Kidney glomerular epithelial cell (primary cell): ENCODE measurements around the gene ALDH4A1.
"Not testable (repeated sequence)": the region's sequence is repeated elsewhere in the genome, so short reads cannot be mapped to it uniquely, and the experiment has no call there.

Experiments used
- DNase-seq: peaks from one replicate; lab custom pipeline; 2025; lab: John Stamatoyannopoulos, UW

ALDH4A1 gene

DNA sequence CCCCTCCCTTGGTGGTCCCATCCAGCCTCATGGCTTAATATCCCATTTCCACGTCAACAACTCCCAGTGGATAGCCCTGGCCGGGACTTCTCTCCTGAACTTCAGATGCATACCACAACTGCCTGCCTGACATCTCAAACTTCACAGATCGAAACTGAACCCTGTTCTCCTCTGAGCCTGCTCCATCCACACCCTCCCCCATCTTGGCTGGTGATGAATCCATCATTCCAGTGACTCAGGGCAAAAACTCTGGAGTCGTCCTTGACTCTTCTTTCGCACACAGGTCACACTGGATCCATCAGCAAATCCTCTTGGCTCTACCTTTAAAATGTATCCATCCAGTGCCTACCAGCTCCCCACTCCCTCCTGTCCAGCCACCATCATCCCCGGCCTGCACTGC lies 46.8 kb downstream of the ALDH4A1 start:
- no peak for DNase-seq

DNA sequence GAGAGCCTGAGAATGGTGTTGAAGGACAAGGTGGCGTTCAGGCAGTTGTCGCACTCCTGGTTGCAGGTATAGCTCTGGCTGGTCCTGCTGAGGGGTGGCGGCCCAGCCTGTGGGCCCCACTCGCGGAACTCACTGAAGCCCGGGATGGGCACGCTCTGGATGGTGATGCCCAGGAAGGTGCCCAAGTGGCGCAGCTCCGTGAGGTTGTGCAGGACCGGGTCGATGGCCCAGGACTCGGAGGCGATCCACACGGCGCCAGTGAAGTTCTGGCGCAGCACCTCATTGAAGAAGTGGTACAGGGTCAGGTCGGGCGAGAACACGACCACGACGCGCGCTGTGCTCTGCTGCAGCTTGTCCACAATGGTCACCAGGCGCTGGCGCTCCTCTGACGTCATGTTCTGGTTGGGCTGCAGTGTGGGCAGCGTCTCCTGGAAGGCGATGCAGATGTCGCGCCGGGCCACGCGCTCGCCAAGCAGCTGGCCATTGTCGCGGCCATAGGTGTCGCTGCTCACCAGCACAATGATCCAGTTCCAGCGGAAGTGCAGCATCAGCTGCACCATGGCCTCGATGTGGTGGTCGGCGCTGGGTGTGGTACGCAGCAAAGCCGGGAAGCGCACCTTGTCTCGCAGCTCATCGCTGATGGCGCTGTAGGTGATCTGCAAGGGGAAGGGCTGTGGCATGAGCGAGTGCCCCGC lies 47.9 kb downstream of the ALDH4A1 start:
- DNase-seq = no peak

DNA sequence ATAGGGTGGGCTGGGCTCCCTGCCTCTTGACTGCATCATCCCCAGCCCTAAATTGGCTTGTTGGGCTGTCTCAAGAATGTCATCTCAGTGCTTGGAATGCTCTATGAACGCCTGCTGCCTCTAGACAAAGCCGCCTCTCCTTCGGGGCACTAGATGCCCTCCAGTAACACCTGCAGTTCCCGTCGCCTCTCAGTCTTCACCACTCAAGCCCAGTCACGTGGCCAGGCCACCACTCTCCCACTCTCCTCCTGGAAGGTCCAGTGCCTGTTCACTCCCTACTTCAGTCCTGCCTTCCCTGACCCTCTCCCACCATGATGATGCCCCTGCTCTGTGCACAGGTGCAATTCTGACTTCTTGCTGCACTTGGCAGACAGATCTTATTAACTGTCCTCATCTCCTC lies 49.9 kb downstream of the ALDH4A1 start:
- no peak for DNase-seq

DNA sequence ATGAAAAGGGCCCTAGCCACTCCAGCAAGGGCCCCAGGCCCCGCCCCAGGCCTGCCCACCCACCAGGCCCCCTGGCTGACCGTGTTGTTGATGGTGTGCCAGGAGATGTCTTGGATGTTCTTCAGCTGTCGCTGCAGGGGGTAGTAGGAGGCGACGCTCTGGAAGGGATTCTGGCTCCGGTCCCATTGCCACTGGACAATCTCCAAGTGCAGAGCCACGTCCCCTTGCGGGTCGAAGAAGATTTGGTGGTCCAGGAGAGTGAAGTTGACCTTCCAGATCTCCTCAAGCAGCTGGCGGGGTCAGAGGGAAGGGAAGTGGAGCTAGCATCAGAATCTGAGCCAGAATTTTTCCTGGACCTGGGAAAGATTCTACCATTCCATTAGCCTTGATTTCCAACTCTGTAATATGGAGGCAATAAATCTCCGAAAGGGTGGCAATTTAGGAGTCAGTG lies 53.1 kb downstream of the ALDH4A1 start:
- DNase-seq = no peak

DNA sequence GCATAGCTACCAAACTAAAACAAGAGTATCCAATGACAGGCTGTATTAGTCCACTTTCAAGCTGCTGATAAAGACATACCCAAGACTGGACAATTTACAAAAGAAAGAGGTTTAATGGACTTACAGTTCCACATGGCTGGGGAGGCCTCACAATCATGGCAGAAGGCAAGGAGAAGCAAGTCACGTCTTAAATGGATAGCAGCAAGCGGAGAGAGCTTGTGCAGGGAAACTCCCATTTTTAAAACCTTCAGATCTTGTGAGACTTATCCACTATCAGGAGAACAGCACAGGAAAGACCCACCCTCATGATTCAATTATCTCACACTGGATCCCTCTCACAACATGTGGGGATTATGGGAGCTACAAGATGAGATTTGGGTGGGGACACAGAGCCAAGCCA lies 54.6 kb downstream of the ALDH4A1 start:
- DNase-seq = not testable (repeated sequence)

DNA sequence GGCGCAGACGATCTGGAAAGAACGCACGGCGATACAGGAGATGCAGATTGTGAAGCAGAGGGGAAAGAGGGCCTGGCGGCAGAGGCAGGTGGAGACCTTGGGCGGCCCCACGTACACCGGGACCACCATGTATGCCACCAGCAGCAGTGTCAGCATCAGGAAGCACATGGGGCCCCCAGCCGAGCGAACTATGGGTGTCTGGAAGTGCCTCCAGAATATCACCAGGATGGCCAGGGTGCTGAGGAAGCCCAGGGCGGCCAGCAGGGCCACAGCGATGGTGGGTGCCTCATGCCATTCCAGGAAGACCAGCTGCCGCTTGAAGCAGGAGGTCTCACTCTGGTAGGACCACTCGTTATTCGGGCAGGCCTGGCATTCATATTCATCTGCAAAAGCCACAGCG lies 62.2 kb downstream of the ALDH4A1 start:
- DNase-seq = no peak

DNA sequence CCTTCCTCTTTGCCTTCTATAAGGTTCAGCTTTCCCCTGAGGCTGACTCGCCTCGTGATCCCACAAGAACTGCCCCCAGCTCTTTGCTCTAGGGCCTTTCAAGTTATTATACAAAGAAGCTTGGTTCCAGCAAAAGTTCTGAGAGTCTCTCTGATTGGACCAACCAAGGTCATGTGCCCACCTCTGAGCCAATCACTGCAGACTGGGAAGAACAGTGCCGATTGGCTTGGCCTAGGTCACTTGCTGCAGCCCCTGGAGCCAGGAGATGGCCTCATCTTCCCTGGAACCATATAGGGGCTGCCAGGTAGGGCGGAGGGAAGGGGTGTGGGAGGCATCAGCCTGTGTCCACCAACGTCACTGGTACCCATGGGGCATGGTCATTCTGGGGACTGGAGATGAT lies 65.7 kb downstream of the ALDH4A1 start:
- DNase-seq = no peak

DNA sequence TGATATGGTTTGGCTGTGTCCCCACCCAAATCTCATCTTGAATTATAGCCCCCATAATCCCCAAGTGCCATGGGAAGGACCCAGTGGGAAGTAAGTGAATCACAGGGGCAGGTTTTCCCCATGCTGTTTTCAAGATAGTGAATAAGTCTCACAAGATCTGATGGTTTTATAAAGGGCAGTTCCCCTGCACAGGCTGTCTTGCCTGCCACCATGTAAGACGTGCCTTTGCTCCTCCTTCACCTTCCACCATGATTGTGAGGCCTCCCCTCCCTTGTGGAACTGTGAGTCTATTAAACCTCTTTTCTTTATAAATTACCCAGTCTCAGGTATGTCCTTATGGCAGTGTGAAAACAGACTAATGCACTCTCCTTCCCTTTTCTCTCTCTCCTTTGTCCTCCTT lies 70.0 kb downstream of the ALDH4A1 start:
- DNase-seq = not testable (repeated sequence)

DNA sequence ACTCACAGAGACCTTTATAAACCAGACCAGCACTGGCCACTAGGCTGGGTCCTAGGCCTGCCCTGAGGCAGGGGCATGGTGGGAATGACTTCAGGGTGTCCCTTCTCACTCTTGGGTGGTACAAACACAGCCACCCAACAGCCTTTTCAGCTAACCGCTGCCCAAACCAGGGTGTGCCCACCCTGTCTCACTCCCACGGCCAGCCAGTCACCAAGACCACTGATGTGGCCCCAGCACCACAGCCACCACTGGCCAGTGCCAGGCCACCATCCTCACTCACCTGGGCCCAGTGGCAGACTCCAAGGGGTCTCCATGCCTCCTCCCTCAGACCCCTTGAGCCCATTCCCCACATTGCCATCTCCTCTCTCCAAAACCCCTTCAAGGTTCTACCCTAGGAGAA lies 70.7 kb downstream of the ALDH4A1 start:
- no peak for DNase-seq

DNA sequence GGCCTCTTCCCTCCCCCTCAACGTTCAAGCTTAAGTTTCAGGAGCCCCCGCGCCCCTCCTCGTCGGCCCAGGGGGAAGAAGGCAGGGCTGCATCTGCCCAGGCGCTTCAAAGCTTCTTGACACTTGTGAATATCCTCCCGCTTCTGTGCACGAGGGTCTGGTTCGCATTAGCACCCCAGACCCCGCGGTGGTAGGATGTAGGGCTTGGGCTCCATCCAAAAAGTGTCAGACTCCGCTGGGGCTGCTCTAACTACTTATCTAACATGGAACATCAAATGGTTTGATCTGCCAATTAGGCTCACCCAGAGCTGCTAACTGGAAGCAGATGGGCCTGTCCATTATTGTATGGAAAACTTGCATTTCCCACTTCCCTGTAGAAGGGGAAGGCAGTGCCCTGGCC lies 71.8 kb downstream of the ALDH4A1 start:
- no peak for DNase-seq

DNA sequence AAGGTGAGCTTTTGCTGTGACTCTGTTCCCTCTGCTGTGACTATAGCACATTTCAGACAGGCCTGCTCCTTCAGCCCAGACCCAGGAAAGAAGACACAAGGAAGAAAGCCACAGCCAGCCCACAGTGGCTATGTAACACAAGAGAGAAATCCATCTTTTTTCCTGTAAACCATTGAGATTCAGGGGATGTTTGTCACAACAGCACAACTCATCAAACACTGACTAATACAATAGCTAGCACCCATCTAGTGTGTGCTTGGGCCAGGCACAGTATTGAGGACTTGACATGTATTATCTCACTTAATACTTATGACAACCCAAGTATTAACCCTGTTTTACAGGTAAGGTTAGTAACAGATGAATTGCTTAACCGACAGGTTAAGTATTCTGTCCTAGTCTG lies 72.7 kb downstream of the ALDH4A1 start:
- DNase-seq = no peak

DNA sequence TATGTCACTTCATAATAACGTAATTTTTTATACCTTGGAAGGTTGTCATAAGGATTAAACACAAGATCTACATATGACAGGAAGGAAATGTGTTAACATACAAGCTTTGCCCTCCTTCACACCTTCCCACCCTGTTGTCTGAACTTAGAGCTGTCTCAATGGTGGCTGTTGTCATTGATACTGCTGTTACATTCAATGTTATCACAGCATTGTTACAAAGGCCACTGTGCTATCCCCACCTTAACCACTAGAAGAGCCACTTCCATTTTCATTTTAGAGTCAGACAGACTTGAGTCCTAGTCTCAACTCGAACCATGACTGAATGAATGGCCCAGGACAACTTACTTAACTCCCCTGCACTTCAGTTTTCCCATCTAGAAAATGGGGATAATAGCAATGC lies 74.1 kb downstream of the ALDH4A1 start:
- DNase-seq = no peak

DNA sequence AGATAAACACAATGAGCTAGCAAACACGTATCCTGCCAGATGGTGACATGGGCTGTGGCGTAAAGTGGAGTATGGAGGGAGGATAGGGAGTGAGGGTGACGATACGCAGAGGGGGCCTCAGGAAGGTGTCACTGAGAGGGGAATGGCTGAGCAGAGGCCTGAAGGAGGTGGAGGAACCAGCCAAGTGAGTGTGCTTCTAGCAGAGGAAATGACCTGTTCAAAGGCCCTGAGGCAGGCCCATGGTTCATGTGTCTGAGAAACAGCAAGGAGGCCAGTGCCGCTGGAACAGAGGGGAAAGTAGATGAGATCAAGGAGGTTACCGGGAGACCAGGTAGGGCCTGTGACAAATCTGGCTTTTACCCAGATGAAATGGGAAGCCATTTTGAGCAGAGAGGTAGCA lies 78.9 kb downstream of the ALDH4A1 start:
- no peak for DNase-seq
